GM18499 (cell line): ENCODE results near the gene TTBK2.
"Not testable (repeated sequence)": the region's sequence is repeated elsewhere in the genome, so short reads cannot be mapped to it uniquely, and the experiment has no call there.

ENCODE experiments used
- ATAC-seq: cut with Tn5 transposase; IDR thresholded peaks from one replicate; pipeline ENCODE4 v1.9.1; 2021; ENCODE audit warnings: moderate number of reproducible peaks; ENCODE audit not compliant: insufficient read depth, unreplicated experiment

Gene TTBK2

GRCh38 chr15:42911058-42911592 is 9.5 kb downstream of the TTBK2 start:
- no peak for ATAC-seq

GRCh38 chr15:42908538-42908937 is 12.0 kb downstream of the TTBK2 start:
- ATAC-seq, result no peak

GRCh38 chr15:42903388-42904324 is 16.9 kb downstream of the TTBK2 start:
- no peak for ATAC-seq

GRCh38 chr15:42893911-42894310 is 26.7 kb downstream of the TTBK2 start:
- not testable (repeated sequence) for ATAC-seq

GRCh38 chr15:42891569-42891968 is 29.0 kb downstream of the TTBK2 start:
- ATAC-seq, result no peak

- ATAC-seq, result no peak
These were observed 30.2 kb downstream of the TTBK2 start for GRCh38 chr15:42890161-42890913.

- ATAC-seq, result not testable (repeated sequence)
These were observed 33.2 kb downstream of the TTBK2 start for GRCh38 chr15:42887384-42887783.

GRCh38 chr15:42880121-42880520 is 40.5 kb downstream of the TTBK2 start:
- ATAC-seq, result no peak

GRCh38 chr15:42879443-42879842 is 41.1 kb downstream of the TTBK2 start:
- ATAC-seq, result no peak

- ATAC-seq, result no peak
These were observed 44.4 kb downstream of the TTBK2 start for GRCh38 chr15:42876224-42876623.

GRCh38 chr15:42868683-42869082 is 51.9 kb downstream of the TTBK2 start:
- ATAC-seq, result no peak

GRCh38 chr15:42863572-42864239 is 56.9 kb downstream of the TTBK2 start:
- ATAC-seq, result no peak

GRCh38 chr15:42858999-42859789 is 61.4 kb downstream of the TTBK2 start:
- no peak for ATAC-seq

GRCh38 chr15:42858540-42858939 is 62.0 kb downstream of the TTBK2 start:
- ATAC-seq, result no peak

- no peak for ATAC-seq
These were observed 66.0 kb downstream of the TTBK2 start for GRCh38 chr15:42854576-42854975.

GRCh38 chr15:42849836-42850235 is 70.7 kb downstream of the TTBK2 start:
- ATAC-seq, result no peak

- ATAC-seq, result no peak
These were observed 71.7 kb downstream of the TTBK2 start for GRCh38 chr15:42848846-42849245.

- no peak for ATAC-seq
These were observed 73.9 kb downstream of the TTBK2 start for GRCh38 chr15:42846647-42847046.

GRCh38 chr15:42845581-42845980 is 75.0 kb downstream of the TTBK2 start:
- no peak for ATAC-seq

GRCh38 chr15:42843699-42844098 is 76.9 kb downstream of the TTBK2 start:
- no peak for ATAC-seq
